Tibial nerve (tissue), 4 donors: ENCODE results near the gene TTC7B.

ENCODE experiments used
- CTCF ChIP-seq, 5 experiments: fragments of 200-600 bp in 3 of 5; fragments of 450-650 bp in 2 of 5; sonication (generic) in 3 of 5; IDR thresholded peaks; one replicate each; pipeline ENCODE4 v1.5.1; 2016 to 2019; ENCODE audit warnings: antibody characterized with exemption in 5 of 5, mild to moderate bottlenecking in 3 of 5, moderate library complexity in 2 of 5
- EP300 ChIP-seq, 2 donors: sonication (generic); formaldehyde crosslinking; IDR thresholded peaks; one replicate each; pipeline ENCODE4 v1.6.1; 2017; ENCODE audit warnings: antibody characterized with exemption in 2 of 2, mild to moderate bottlenecking in 1 of 2
- POLR2A ChIP-seq, 2 donors: fragments of 450-650 bp; IDR thresholded peaks; one replicate each; pipeline ENCODE4 v1.6.1; 2017; ENCODE audit warnings: antibody characterized with exemption in 2 of 2, mild to moderate bottlenecking in 2 of 2, moderate library complexity in 2 of 2

- TF ChIP-seq CTCF (IDR thresholded peaks at IDR 0.05) (no peak), EP300 (IDR thresholded peaks at IDR 0.05) (no peak), POLR2A (IDR thresholded peaks at IDR 0.05) (no peak)
These were observed 13.4 kb upstream of the TTC7B start for GRCh38 chr14:90829677-90830076.
